Stimulated activated naive CD8-positive, alpha-beta T cell treated with anti-CD3 and anti-CD28 coated beads, Interleukin-15, Interleukin-2, amounts not matched to agents 100 U/mL and 50 U/mL, for 24 hours (primary cell): ENCODE measurements around the gene LRCH2.

ENCODE experiments used
- ATAC-seq: fragments of 150-1000 bp; cut with Tn5 transposase; one replicate; pipeline ENCODE4 v1.10.0; 2021
- DNase-seq: peaks from one replicate; pipeline ENCODE4 v3.0.0; 2021

LRCH2 gene

DNA sequence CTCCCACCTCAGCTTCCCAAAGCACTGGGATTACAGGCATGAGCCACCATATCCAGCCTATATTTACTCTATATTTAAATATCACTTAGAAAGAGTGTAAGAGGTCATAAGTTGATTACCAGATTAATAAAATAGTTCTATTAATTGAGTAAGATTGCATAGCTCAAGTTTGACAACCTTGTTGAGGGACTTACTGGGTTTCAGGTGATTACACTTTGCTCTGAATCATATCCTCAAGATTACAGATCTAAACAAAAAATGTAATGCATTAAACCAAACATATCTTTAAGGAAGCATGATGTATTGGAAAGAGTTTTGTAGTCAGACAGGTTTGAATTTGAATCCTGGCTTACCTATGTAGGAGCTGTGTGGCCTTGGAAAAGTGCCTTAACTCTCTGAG lies 168.6 kb downstream of the LRCH2 start:
- DNase-seq (no peak), ATAC-seq (no peak)
